Measurements from ENCODE around the gene ARHGEF5.

DNA sequence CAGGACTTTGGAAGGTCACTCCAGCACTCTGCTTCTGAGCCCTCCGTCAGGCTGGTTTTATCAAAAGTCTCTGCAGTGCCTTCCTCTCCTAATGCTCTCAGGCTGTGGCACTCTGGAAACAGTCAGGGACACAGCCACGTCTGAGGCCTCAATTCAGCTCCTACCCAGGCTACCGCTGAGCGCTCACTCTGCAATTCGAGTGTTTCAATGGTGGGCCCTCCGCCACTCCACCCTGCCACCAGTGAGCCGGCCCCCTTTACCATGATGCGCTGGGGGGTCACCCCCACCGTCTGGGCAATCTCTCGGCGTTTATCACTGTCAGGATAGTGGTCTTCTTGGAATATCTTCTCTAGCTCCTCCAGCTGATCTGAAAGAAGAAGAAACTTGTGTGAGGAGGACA lies 44.7 kb downstream of the ARHGEF5 start:
- TF ChIP-seq, protein P1, sequence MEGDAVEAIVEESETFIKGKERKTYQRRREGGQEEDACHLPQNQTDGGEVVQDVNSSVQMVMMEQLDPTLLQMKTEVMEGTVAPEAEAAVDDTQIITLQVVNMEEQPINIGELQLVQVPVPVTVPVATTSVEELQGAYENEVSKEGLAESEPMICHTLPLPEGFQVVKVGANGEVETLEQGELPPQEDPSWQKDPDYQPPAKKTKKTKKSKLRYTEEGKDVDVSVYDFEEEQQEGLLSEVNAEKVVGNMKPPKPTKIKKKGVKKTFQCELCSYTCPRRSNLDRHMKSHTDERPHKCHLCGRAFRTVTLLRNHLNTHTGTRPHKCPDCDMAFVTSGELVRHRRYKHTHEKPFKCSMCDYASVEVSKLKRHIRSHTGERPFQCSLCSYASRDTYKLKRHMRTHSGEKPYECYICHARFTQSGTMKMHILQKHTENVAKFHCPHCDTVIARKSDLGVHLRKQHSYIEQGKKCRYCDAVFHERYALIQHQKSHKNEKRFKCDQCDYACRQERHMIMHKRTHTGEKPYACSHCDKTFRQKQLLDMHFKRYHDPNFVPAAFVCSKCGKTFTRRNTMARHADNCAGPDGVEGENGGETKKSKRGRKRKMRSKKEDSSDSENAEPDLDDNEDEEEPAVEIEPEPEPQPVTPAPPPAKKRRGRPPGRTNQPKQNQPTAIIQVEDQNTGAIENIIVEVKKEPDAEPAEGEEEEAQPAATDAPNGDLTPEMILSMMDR (IDR thresholded peaks at IDR 0.05; ENCODE audit: insufficient read depth, low read length, poor library complexity, severe bottlenecking) = no peak
- no peak for TF ChIP-seq EZH2phosphoT487 (conservative IDR thresholded peaks at IDR 0.05; ENCODE audit: low read length)

Measured in SU-DHL-6 (cell line).